Measurements from ENCODE around the gene GOLGA7B.

Gene GOLGA7B

DNA sequence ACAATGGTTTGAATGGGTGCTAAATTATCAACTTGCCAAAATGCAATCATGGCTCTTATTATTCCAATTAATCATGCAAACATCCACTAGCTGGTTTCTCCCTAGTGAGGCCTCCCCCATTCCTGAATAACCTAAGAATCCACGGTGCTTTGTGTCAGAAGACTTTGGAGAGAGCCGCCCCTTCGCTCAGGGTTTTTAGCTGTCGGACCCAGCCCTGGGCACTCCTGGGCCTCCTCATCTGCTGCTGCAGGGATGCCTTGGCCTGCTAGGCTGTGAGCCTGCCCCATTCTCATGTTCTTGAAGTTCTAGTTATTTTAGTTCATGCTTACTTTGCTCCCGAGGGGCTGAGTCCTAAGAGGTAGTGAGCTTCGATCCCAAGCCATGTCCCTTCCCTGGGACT lies 43.7 kb upstream of the GOLGA7B start:
- TF ChIP-seq ZBTB7A (IDR thresholded peaks at IDR 0.05; ENCODE audit: low read depth) (no peak), TCF12 (IDR thresholded peaks at IDR 0.05; ENCODE audit: low read depth) (no peak), EP300 (IDR thresholded peaks at IDR 0.05; ENCODE audit: borderline replicate concordance) (no peak), RAD21 (IDR thresholded peaks at IDR 0.05; ENCODE audit: low read depth) (no peak), EGR1 (IDR thresholded peaks at IDR 0.05) (no peak), NFIC (IDR thresholded peaks at IDR 0.05) (no peak), TAF1 (IDR thresholded peaks at IDR 0.05; ENCODE audit: low read depth) (no peak), TEAD4 (IDR thresholded peaks at IDR 0.05) (no peak), CEBPB (IDR thresholded peaks at IDR 0.05) (no peak), YY1 (IDR thresholded peaks at IDR 0.05; ENCODE audit: low read depth) (no peak), FOXM1 (IDR thresholded peaks at IDR 0.05; ENCODE audit: borderline replicate concordance, low read depth) (no peak), CREB1 (IDR thresholded peaks at IDR 0.05; ENCODE audit: low read depth) (no peak)
- TF ChIP-seq, protein P1, sequence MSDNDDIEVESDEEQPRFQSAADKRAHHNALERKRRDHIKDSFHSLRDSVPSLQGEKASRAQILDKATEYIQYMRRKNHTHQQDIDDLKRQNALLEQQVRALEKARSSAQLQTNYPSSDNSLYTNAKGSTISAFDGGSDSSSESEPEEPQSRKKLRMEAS (IDR thresholded peaks at IDR 0.05), result no peak
- TF ChIP-seq, protein P2, sequence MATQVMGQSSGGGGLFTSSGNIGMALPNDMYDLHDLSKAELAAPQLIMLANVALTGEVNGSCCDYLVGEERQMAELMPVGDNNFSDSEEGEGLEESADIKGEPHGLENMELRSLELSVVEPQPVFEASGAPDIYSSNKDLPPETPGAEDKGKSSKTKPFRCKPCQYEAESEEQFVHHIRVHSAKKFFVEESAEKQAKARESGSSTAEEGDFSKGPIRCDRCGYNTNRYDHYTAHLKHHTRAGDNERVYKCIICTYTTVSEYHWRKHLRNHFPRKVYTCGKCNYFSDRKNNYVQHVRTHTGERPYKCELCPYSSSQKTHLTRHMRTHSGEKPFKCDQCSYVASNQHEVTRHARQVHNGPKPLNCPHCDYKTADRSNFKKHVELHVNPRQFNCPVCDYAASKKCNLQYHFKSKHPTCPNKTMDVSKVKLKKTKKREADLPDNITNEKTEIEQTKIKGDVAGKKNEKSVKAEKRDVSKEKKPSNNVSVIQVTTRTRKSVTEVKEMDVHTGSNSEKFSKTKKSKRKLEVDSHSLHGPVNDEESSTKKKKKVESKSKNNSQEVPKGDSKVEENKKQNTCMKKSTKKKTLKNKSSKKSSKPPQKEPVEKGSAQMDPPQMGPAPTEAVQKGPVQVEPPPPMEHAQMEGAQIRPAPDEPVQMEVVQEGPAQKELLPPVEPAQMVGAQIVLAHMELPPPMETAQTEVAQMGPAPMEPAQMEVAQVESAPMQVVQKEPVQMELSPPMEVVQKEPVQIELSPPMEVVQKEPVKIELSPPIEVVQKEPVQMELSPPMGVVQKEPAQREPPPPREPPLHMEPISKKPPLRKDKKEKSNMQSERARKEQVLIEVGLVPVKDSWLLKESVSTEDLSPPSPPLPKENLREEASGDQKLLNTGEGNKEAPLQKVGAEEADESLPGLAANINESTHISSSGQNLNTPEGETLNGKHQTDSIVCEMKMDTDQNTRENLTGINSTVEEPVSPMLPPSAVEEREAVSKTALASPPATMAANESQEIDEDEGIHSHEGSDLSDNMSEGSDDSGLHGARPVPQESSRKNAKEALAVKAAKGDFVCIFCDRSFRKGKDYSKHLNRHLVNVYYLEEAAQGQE (IDR thresholded peaks at IDR 0.05; ENCODE audit: low read depth), result no peak
- TF ChIP-seq, protein P3, sequence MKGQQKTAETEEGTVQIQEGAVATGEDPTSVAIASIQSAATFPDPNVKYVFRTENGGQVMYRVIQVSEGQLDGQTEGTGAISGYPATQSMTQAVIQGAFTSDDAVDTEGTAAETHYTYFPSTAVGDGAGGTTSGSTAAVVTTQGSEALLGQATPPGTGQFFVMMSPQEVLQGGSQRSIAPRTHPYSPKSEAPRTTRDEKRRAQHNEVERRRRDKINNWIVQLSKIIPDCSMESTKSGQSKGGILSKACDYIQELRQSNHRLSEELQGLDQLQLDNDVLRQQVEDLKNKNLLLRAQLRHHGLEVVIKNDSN (IDR thresholded peaks at IDR 0.05), result no peak

DNA sequence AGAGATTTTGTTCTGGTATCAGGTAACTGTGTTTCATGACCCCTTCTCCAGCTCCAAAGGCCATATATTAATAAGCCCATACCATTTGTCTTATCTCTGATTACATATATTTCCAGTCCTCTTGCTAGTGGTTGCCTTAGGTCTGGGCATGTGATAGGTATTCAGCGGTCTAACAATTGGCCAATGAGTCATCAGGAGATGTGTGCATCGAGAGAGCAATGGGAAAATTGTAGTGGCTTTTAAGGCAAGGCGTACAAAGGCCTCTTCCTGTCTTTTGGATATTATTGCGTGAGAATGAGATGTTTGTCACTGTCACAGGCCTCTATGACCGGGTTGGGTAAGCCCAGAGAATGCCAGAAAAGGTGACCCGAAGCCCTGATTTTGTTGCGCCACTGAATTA lies 39.2 kb upstream of the GOLGA7B start:
- TF ChIP-seq, protein P3 (IDR thresholded peaks at IDR 0.05), result peak; percentile 15; the same call in 1 of the 2 replicates
- no peak for TF ChIP-seq RAD21 (IDR thresholded peaks at IDR 0.05; ENCODE audit: low read depth)

DNA sequence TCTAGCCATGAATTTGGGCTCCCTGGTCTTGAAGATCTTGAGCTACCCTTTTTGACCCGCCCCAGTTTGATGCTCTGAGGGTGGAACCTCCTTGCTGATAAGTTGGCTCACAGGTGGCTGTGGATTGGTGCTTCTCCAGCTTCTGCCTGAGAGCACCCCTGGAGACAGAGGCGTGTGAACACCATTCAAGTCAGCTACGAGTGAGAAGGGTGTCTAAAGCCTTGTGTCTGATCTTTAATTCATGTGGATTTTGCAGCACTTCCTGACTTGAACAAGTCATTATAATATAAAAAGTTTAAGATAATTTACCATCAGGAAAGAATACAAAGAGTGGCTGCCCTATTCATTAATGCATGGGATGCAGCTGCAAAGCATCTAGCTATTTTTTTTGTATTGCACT lies 37.7 kb upstream of the GOLGA7B start:
- no peak for TF ChIP-seq CEBPB (IDR thresholded peaks at IDR 0.05)
- no peak for TF ChIP-seq ZBTB7A (IDR thresholded peaks at IDR 0.05; ENCODE audit: low read depth)
- TF ChIP-seq, protein P1 (IDR thresholded peaks at IDR 0.05), result no peak
- TF ChIP-seq, protein P2 (IDR thresholded peaks at IDR 0.05; ENCODE audit: low read depth), result no peak

DNA sequence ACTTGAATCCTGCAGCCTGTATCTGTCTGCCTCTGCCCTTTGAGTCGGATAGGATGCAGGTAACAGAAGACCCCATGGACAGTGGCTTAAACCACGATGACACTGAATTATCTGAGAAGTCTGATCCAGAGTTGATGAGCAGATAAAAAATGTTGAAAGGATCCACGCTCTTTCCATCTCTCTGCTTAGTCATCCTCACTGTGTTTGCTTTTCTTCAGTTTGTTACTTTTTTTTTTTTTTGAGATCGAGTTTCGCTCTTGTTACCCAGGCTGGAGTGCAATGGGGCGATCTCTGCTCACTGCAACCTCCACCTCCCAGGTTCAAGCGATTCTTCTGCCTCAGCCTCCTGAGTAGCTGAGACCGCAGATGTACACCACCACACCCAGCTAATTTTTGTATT lies 36.9 kb upstream of the GOLGA7B start:
- TF ChIP-seq RAD21 (IDR thresholded peaks at IDR 0.05; ENCODE audit: low read depth) (no peak), ZBTB7A (IDR thresholded peaks at IDR 0.05; ENCODE audit: low read depth) (no peak), FOXM1 (IDR thresholded peaks at IDR 0.05; ENCODE audit: borderline replicate concordance, low read depth) (no peak)

DNA sequence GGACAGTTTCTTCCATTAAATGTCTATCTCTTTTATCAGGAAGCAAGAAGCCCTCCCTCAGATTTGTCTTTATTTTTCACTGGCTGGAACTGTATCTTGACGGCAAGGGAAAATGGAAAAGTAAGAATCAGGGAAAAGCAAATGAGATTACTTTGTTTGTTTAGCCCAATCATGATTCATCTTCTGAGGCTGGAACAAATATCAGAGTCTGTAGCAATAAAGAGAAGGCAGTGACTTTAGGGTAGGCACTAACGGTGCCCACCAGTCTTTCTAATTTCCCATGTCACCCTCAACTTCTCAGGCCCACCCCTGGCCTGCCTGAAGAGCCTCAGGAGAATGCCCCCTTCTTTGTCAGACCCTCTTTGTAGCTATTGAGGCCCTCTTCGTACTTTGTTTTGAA lies 36.3 kb upstream of the GOLGA7B start:
- TF ChIP-seq TAF1 (IDR thresholded peaks at IDR 0.05; ENCODE audit: low read depth), result no peak
- no peak for TF ChIP-seq NFIC (IDR thresholded peaks at IDR 0.05)
- TF ChIP-seq YY1 (IDR thresholded peaks at IDR 0.05; ENCODE audit: low read depth), result no peak
- TF ChIP-seq, protein P2 (IDR thresholded peaks at IDR 0.05; ENCODE audit: low read depth), result no peak
- TF ChIP-seq TCF12 (IDR thresholded peaks at IDR 0.05; ENCODE audit: low read depth), result no peak
- no peak for TF ChIP-seq RAD21 (IDR thresholded peaks at IDR 0.05; ENCODE audit: low read depth)
- no peak for TF ChIP-seq EP300 (IDR thresholded peaks at IDR 0.05; ENCODE audit: borderline replicate concordance)
- no peak for TF ChIP-seq FOXM1 (IDR thresholded peaks at IDR 0.05; ENCODE audit: borderline replicate concordance, low read depth)
- TF ChIP-seq, protein P1 (IDR thresholded peaks at IDR 0.05), result no peak

All from Ishikawa (cell line).